ENCODE results near the gene TBC1D17. TPM values are rescaled to one million over a fixed set of nuclear protein-coding genes. Genes with fewer than 3 reads are reported as not detected.

The TBC1D17 gene
- total RNA-seq, 4 donors from 2014 or later: 47.7 to 56.5 (median 49.0) TPM

- TF ChIP-seq POLR2A (IDR thresholded peaks at IDR 0.05) (no peak), EP300 (IDR thresholded peaks at IDR 0.05) (no peak)
- TF ChIP-seq, protein P1, sequence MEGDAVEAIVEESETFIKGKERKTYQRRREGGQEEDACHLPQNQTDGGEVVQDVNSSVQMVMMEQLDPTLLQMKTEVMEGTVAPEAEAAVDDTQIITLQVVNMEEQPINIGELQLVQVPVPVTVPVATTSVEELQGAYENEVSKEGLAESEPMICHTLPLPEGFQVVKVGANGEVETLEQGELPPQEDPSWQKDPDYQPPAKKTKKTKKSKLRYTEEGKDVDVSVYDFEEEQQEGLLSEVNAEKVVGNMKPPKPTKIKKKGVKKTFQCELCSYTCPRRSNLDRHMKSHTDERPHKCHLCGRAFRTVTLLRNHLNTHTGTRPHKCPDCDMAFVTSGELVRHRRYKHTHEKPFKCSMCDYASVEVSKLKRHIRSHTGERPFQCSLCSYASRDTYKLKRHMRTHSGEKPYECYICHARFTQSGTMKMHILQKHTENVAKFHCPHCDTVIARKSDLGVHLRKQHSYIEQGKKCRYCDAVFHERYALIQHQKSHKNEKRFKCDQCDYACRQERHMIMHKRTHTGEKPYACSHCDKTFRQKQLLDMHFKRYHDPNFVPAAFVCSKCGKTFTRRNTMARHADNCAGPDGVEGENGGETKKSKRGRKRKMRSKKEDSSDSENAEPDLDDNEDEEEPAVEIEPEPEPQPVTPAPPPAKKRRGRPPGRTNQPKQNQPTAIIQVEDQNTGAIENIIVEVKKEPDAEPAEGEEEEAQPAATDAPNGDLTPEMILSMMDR (IDR thresholded peaks at IDR 0.05): no peak
- H3K4me3 ChIP-seq: no peak within 1 kb of the TSS
- DNase-seq (ENCODE audit: low spot score in 2 of 2): peak in 1 of 2 donors; percentile 36
- H3K9me3 ChIP-seq: no peaks in the 10 kb centered on the region
- 40% methylated on average over 19 to 20 of the region's 20 CpGs for WGBS, 2 donors
- H3K4me1 ChIP-seq: peaks cover 0 to 18% (median 12%) of the 10 kb centered on the region in 4 donors
- H3K27me3 ChIP-seq: no peaks in the 10 kb centered on the region
- peak within 1 kb of the TSS in 3 of 4 donors; percentile 12 to 83 (median 25) for H3K27ac ChIP-seq
- H3K36me3 ChIP-seq: no peaks in the 10 kb centered on the region
Observed at GRCh38 chr19:49896863-49897621, 19.5 kb downstream of the TBC1D17 start, which contains the start of gene IL4I1. Gene IL4I1, minus strand, starts transcription at chr19:49896887. Its CDS starts 727 bp downstream, at chr19:49896160.

- Histone ChIP-seq H3K4me1 (no peaks in the 10 kb centered on the region), H3K36me3 (peaks cover 0 to 37% (median 3%) of the 10 kb centered on the region in 3 donors), H3K4me3 (no peak overlapping the region), H3K9me3 (no peaks in the 10 kb centered on the region), H3K27ac (no peak overlapping the region), H3K27me3 (no peaks in the 10 kb centered on the region)
- DNase-seq (ENCODE audit: low spot score in 2 of 2): no peak
- WGBS, 2 donors: 62 to 77% methylated on average over 6 of the region's 6 CpGs
- no peak for TF ChIP-seq EP300 (IDR thresholded peaks at IDR 0.05)
- no peak for TF ChIP-seq POLR2A (IDR thresholded peaks at IDR 0.05)
- TF ChIP-seq, protein P1 (IDR thresholded peaks at IDR 0.05): no peak
Observed at GRCh38 chr19:49904136-49904535, 26.6 kb downstream of the TBC1D17 start.

- peaks cover 0 to 51% (median 3%) of the 10 kb centered on the region in 3 donors for H3K36me3 ChIP-seq
Observed at GRCh38 chr19:49906879-49907564, 29.5 kb downstream of the TBC1D17 start.

GRCh38 chr19:49907745-49908446 is 30.4 kb downstream of the TBC1D17 start:
- H3K27ac ChIP-seq: no peak overlapping the region
- H3K4me1 ChIP-seq: peaks cover 0 to 23% (median 8%) of the 10 kb centered on the region in 4 donors
- no peaks in the 10 kb centered on the region for H3K27me3 ChIP-seq
- TF ChIP-seq EP300 (IDR thresholded peaks at IDR 0.05): no peak
- TF ChIP-seq, protein P1 (IDR thresholded peaks at IDR 0.05): no peak
- no peak for TF ChIP-seq POLR2A (IDR thresholded peaks at IDR 0.05)
- 91 to 93% methylated on average over 23 of the region's 23 CpGs for WGBS, 2 donors
- H3K4me3 ChIP-seq: no peak overlapping the region
- no peak for DNase-seq (ENCODE audit: low spot score in 2 of 2)
- H3K9me3 ChIP-seq: no peaks in the 10 kb centered on the region
- peaks cover 0 to 58% (median 3%) of the 10 kb centered on the region in 3 donors for H3K36me3 ChIP-seq

More at GRCh38 chr19:49906879-49907564, 29.5 kb downstream of the TBC1D17 start:
- peaks cover 0 to 18% (median 8%) of the 10 kb centered on the region in 4 donors for H3K4me1 ChIP-seq
- 74 to 83% methylated on average over 16 of the region's 16 CpGs for WGBS, 2 donors
- no peak for DNase-seq (ENCODE audit: low spot score in 2 of 2)
- H3K4me3 ChIP-seq: no peak overlapping the region
- H3K27ac ChIP-seq: no peak overlapping the region
- H3K9me3 ChIP-seq: no peaks in the 10 kb centered on the region
- H3K27me3 ChIP-seq: no peaks in the 10 kb centered on the region
- TF ChIP-seq, protein P1 (IDR thresholded peaks at IDR 0.05): no peak
- TF ChIP-seq EP300 (IDR thresholded peaks at IDR 0.05) (no peak), POLR2A (IDR thresholded peaks at IDR 0.05) (no peak)
